Endodermal cell (in vitro differentiated cells): ENCODE results near the gene PTPN14. TPM values are rescaled to one million over a fixed set of nuclear protein-coding genes. Genes with fewer than 3 reads are reported as not detected.

Source experiments
- DNase-seq: peaks from one replicate; pipeline ENCODE4 v3.0.0-alpha.2; 2017
- H3K27ac ChIP-seq: 2 replicates; pipeline ENCODE4 v1.5.1; 2013; ENCODE audit warnings: mild to moderate bottlenecking, low read depth, low read length, moderate library complexity
- H3K27me3 ChIP-seq: 2 replicates; pipeline ENCODE4 v1.6.1; 2013; ENCODE audit warnings: mild to moderate bottlenecking, low read length, moderate library complexity; ENCODE audit not compliant: insufficient read depth, control insufficient read depth, poor library complexity, severe bottlenecking
- H3K36me3 ChIP-seq: 2 replicates; pipeline ENCODE4 v1.7.0; 2013; ENCODE audit warnings: mild to moderate bottlenecking, low read length, moderate library complexity; ENCODE audit not compliant: control insufficient read depth, insufficient read depth
- H3K4me1 ChIP-seq: one replicate; pipeline ENCODE4 v1.7.0; 2013; ENCODE audit warnings: low read length; ENCODE audit not compliant: control insufficient read depth, insufficient read depth
- H3K4me3 ChIP-seq: 2 replicates; pipeline ENCODE4 v1.5.1; 2013; ENCODE audit warnings: mild to moderate bottlenecking, low read length, moderate library complexity
- H3K9ac ChIP-seq: 2 replicates; pipeline ENCODE4 v1.6.1; 2013; ENCODE audit warnings: mild to moderate bottlenecking, low read length, moderate library complexity; ENCODE audit not compliant: poor library complexity, severe bottlenecking; ENCODE audit errors: extremely low read depth
- H3K9me3 ChIP-seq: 2 replicates; pipeline ENCODE4 v1.6.1; 2013; ENCODE audit warnings: mild to moderate bottlenecking, low read length, moderate library complexity; ENCODE audit not compliant: control insufficient read depth
- H3K27ac Mint-ChIP-seq: 2 replicates; pipeline ENCODE4 v1.8.0; 2020; ENCODE audit warnings: mixed read lengths
- H3K27me3 Mint-ChIP-seq: 2 replicates; pipeline ENCODE4 v1.8.0; 2021; ENCODE audit warnings: mild to moderate bottlenecking, mixed read lengths; ENCODE audit not compliant: insufficient read depth
- H3K36me3 Mint-ChIP-seq: 2 replicates; pipeline ENCODE4 v1.8.0; 2020; ENCODE audit warnings: low read depth, mixed read lengths
- H3K4me1 Mint-ChIP-seq: 2 replicates; pipeline ENCODE4 v1.8.0; 2020; ENCODE audit warnings: mixed read lengths
- H3K4me3 Mint-ChIP-seq: 2 replicates; pipeline ENCODE4 v1.8.0; 2020; ENCODE audit warnings: mild to moderate bottlenecking, moderate library complexity, mixed read lengths
- H3K9me3 Mint-ChIP-seq: 2 replicates; pipeline ENCODE4 v1.8.0; 2020; ENCODE audit warnings: mild to moderate bottlenecking, mixed read lengths
- CTCF ChIP-seq: fragments of 200-600 bp; sonication (generic); conservative IDR thresholded peaks from 2 replicates; pipeline ENCODE4 v1.5.0; 2021; ENCODE audit warnings: antibody characterized with exemption, mild to moderate bottlenecking
- WGBS, 2 experiments: methylation state at CpG; one replicate each; pipeline versions ENCODE4 v1.1.5 to v1.1.7; 2013; ENCODE audit warnings: missing lambda C conversion rate in 2 of 2, mixed read lengths in 1 of 2; ENCODE audit not compliant: insufficient coverage in 1 of 2, insufficient read length in 1 of 2; 5-methylcytosine and 5-hydroxymethylcytosine counted together
- total RNA-seq, 2 donors: library from RNA; stranded (reverse); fragmentation: NEBNext Ultra II Directional in 1 of 2; extraction: Animal tissue kit (Norgen Biotek cat#: 25700) in 1 of 2; gene quantifications; 2 replicates in 1 of 2; 3 replicates in 1 of 2; pipeline ENCODE4 v1.2.1, GENCODE V29; 2021

The PTPN14 gene
- total RNA-seq, 2 donors from 2014 or later: 72.6 to 93.2 TPM

GRCh38 chr1:214544791-214545190 lies 6.6 kb downstream of the PTPN14 start:
- H3K27ac Mint-ChIP-seq: no peak overlapping the region
- no peak for TF ChIP-seq CTCF
- WGBS, 2 experiments: 73% methylated on average over 1 of the region's 1 CpG; no CpG with 5 or more reads in 1 of the 2 experiments
- no peaks in the 10 kb centered on the region for H3K27me3 ChIP-seq
- no peak overlapping the region for H3K27ac ChIP-seq
- no peak overlapping the region for H3K9ac ChIP-seq
- H3K36me3 Mint-ChIP-seq: no peaks in the 10 kb centered on the region
- no peaks in the 10 kb centered on the region for H3K27me3 Mint-ChIP-seq
- no peak overlapping the region for H3K4me3 Mint-ChIP-seq
- no peaks in the 10 kb centered on the region for H3K9me3 Mint-ChIP-seq
- H3K9me3 ChIP-seq: no peaks in the 10 kb centered on the region
- H3K4me1 Mint-ChIP-seq: peaks cover 55% of the 10 kb centered on the region
- peak overlapping the region; percentile 5 for H3K4me3 ChIP-seq
- peaks cover 22% of the 10 kb centered on the region for H3K4me1 ChIP-seq
- DNase-seq: no peak
- H3K36me3 ChIP-seq: no peaks in the 10 kb centered on the region

- no peak overlapping the region for H3K9ac ChIP-seq
- no peaks in the 10 kb centered on the region for H3K27me3 ChIP-seq
- 91 to 96% methylated on average over 10 to 11 of the region's 11 CpGs for WGBS, 2 experiments
- no peak for TF ChIP-seq CTCF
- Mint-ChIP-seq H3K9me3 (no peaks in the 10 kb centered on the region), H3K27ac (no peak overlapping the region), H3K4me1 (peaks cover 39% of the 10 kb centered on the region), H3K27me3 (no peaks in the 10 kb centered on the region), H3K4me3 (no peak overlapping the region), H3K36me3 (no peaks in the 10 kb centered on the region)
- no peaks in the 10 kb centered on the region for H3K9me3 ChIP-seq
- no peak overlapping the region for H3K27ac ChIP-seq
- H3K4me1 ChIP-seq: peaks cover 11% of the 10 kb centered on the region
- H3K36me3 ChIP-seq: no peaks in the 10 kb centered on the region
- H3K4me3 ChIP-seq: no peak overlapping the region
- no peak for DNase-seq
Measured at GRCh38 chr1:214542275-214543199, 8.9 kb downstream of the PTPN14 start.

- no peak for TF ChIP-seq CTCF
- no peaks in the 10 kb centered on the region for H3K27me3 Mint-ChIP-seq
- no peaks in the 10 kb centered on the region for H3K9me3 ChIP-seq
- H3K36me3 ChIP-seq: peaks cover 2% of the 10 kb centered on the region
- WGBS, 2 experiments: 95% methylated on average over 2 of the region's 2 CpGs; no CpG with 5 or more reads in 1 of the 2 experiments
- H3K27me3 ChIP-seq: no peaks in the 10 kb centered on the region
- no peak overlapping the region for H3K9ac ChIP-seq
- no peaks in the 10 kb centered on the region for H3K36me3 Mint-ChIP-seq
- DNase-seq: no peak
- H3K4me3 ChIP-seq: no peak overlapping the region
- no peak overlapping the region for H3K4me3 Mint-ChIP-seq
- peaks cover 39% of the 10 kb centered on the region for H3K4me1 Mint-ChIP-seq
- no peak overlapping the region for H3K27ac ChIP-seq
- no peak overlapping the region for H3K27ac Mint-ChIP-seq
- H3K4me1 ChIP-seq: peaks cover 12% of the 10 kb centered on the region
- H3K9me3 Mint-ChIP-seq: no peaks in the 10 kb centered on the region
Measured at GRCh38 chr1:214541693-214542092, 9.7 kb downstream of the PTPN14 start.
